GM12878 (cell line): ENCODE data around the gene CLDN34. TPM values are rescaled to one million over a fixed set of nuclear protein-coding genes. Genes with fewer than 3 reads are reported as not detected.

Experiments
- ATAC-seq: fragments of 200-7000 bp; cut with Tn5 transposase; 3 replicates; pipeline ENCODE4 v1.9.1; 2020; ENCODE audit warnings: mild to moderate bottlenecking, moderate library complexity
- BruUV-seq: library from RNA; stranded (reverse); fragments of 400-500 nt; replicated peaks from 2 replicates; lab custom pipeline; 2021; lab: Mats Ljungman, UMichigan
- CTCF ChIA-PET: fragments of 300-600 bp; sonication (Branson Sonifier 250); formaldehyde crosslinking; extraction: SDS; loops from one replicate; lab custom pipeline; 2021; ENCODE audit warnings: inconsistent platforms; lab: Yijun Ruan, JAX
- POLR2A ChIA-PET: fragments of 350-600 bp; formaldehyde crosslinking; extraction: SDS; loops from one replicate; lab custom pipeline; 2021; ENCODE audit warnings: inconsistent platforms; lab: Charles Lee
- RAD21 ChIA-PET: fragments of 300-600 bp; sonication (Branson Sonifier 250); formaldehyde crosslinking; loops from one replicate; lab custom pipeline; 2023; ENCODE audit warnings: antibody characterized with exemption; ENCODE audit not compliant: unreplicated experiment; lab: Charles Lee
- SMC1A ChIA-PET: fragments of 300-600 bp; sonication (Branson Sonifier 250); formaldehyde crosslinking; loops from one replicate; lab custom pipeline; 2023; ENCODE audit not compliant: unreplicated experiment, uncharacterized antibody; lab: Charles Lee
- DNase-seq: peaks from one replicate; pipeline ENCODE4 v3.0.0-alpha.2; 2011; ENCODE audit warnings: low read depth, low spot score
- FAIRE-seq: peaks from 3 replicates; lab custom pipeline; 2011; peaks lifted over from hg19 to GRCh38; lab: Jason Lieb, UNC
- H2AFZ ChIP-seq: 2 replicates; pipeline ENCODE4 v1.6.0; 2011; ENCODE audit warnings: low read depth, low read length, control low read depth; ENCODE audit not compliant: control insufficient read depth
- H3K27ac ChIP-seq: 2 replicates; pipeline ENCODE4 v1.5.1; 2011; ENCODE audit warnings: control low read depth; ENCODE audit not compliant: control insufficient read depth, insufficient read depth
- H3K27me3 ChIP-seq, 2 experiments: replicated peaks in 1 of 2; 2 replicates each; pipeline versions ENCODE4 v1.6.0 to v1.6.1; 2011; ENCODE audit warnings: low read length in 1 of 2; ENCODE audit not compliant: control insufficient read depth in 2 of 2, insufficient read depth in 2 of 2
- H3K36me3 ChIP-seq, 2 experiments: 2 replicates each; pipeline ENCODE4 v1.5.1; 2011; ENCODE audit warnings: low read length in 1 of 2; ENCODE audit not compliant: control insufficient read depth in 2 of 2, insufficient read depth in 2 of 2
- H3K4me1 ChIP-seq: 2 replicates; pipeline ENCODE4 v1.6.1; 2011; ENCODE audit warnings: mild to moderate bottlenecking, low read length, moderate library complexity, mixed read lengths; ENCODE audit not compliant: control insufficient read depth, insufficient read depth
- H3K4me2 ChIP-seq: 2 replicates; pipeline ENCODE4 v1.6.0; 2011; ENCODE audit warnings: control low read depth; ENCODE audit not compliant: control insufficient read depth, insufficient read depth
- H3K4me3 ChIP-seq: fragments of 200-600 bp; sonication (generic); 2 replicates; pipeline ENCODE4 v1.5.1; 2016
- H3K79me2 ChIP-seq: 2 replicates; pipeline ENCODE4 v1.6.0; 2011; ENCODE audit warnings: low read length; ENCODE audit not compliant: control insufficient read depth, insufficient read depth
- H3K9ac ChIP-seq: 2 replicates; pipeline ENCODE4 v1.8.0; 2011; ENCODE audit warnings: low read length, control low read depth, mixed read lengths; ENCODE audit not compliant: control insufficient read depth, insufficient read depth
- H3K9me3 ChIP-seq: replicated peaks from 3 replicates; pipeline ENCODE4 v1.5.1; 2011; ENCODE audit warnings: mild to moderate bottlenecking, low read length; ENCODE audit not compliant: control insufficient read depth, insufficient read depth
- H4K20me1 ChIP-seq: 2 replicates; pipeline ENCODE4 v1.6.0; 2011; ENCODE audit not compliant: control insufficient read depth, insufficient read depth
- ATF7 ChIP-seq: fragments of 450-650 bp; IDR thresholded peaks from 2 replicates; pipeline ENCODE4 v1.6.1; 2016; ENCODE audit warnings: low read depth, mild to moderate bottlenecking
- EP300 ChIP-seq, 2 experiments: fragments of 150-350 bp in 1 of 2; IDR thresholded peaks; 2 replicates each; pipeline ENCODE4 v1.6.1; 2011 to 2012; ENCODE audit warnings: low read depth in 2 of 2, low read length in 2 of 2, borderline replicate concordance in 1 of 2, improper control_type of control experiment in 1 of 2, inconsistent platforms in 1 of 2; ENCODE audit not compliant: control insufficient read depth in 1 of 2
- NFIC ChIP-seq: IDR thresholded peaks from 2 replicates; pipeline ENCODE4 v1.6.1; 2012; ENCODE audit warnings: low read depth, mild to moderate bottlenecking, inconsistent platforms, low read length, moderate library complexity
- POLR2AphosphoS5 ChIP-seq: IDR thresholded peaks from 2 replicates; pipeline ENCODE4 v1.6.1; 2011; ENCODE audit warnings: mild to moderate bottlenecking, low read length, inconsistent platforms
- RELB ChIP-seq: fragments of 450-650 bp; IDR thresholded peaks from 2 replicates; pipeline ENCODE4 v1.6.1; 2017; ENCODE audit warnings: low read depth, mild to moderate bottlenecking, moderate library complexity
- TBL1XR1 ChIP-seq: IDR thresholded peaks from 2 replicates; pipeline ENCODE4 v1.6.1; 2012; ENCODE audit warnings: low read depth, low read length, improper control_type of control experiment
- WGBS: methylation state at CpG from one replicate; pipeline ENCODE4 v1.1.6; 2016; ENCODE audit warnings: low lambda C conversion rate; ENCODE audit not compliant: insufficient replicate concordance, insufficient coverage; ENCODE audit errors: missing lambda C conversion rate; 5-methylcytosine and 5-hydroxymethylcytosine counted together
- in situ Hi-C: fragments of 300-500 bp; cut with MboI; formaldehyde crosslinking; loops from 9 replicates; pipeline ENCODE4 v1.14.3; 2018; ENCODE audit warnings: mixed read lengths
- intact Hi-C: fragments of 100-400 bp; cut with micrococcal nuclease; formaldehyde crosslinking; loops from one replicate; pipeline ENCODE4 v1.14.2; 2022; ENCODE audit not compliant: unreplicated experiment
- polyA plus RNA-seq, 11 experiments: library from polyadenylated mRNA; depleted of rRNA in 4 of 11; unstranded in 6 of 11; stranded (reverse) in 5 of 11; fragments of >200 nt; fragmentation: Nextera tagmentation in 4 of 11; fragmentation: Illumina TruSeq in 1 of 11; extraction: Ambion mirVana in 4 of 11; extraction: Trizol in 1 of 11; gene quantifications; 1 replicate in 1 of 11; 2 replicates in 10 of 11; pipeline versions ENCODE4 v1.2.1 to v1.2.3, GENCODE V29; 2011 to 2016; ENCODE audit warnings: inconsistent platforms in 2 of 11, missing spikeins in 2 of 11, low read depth in 1 of 11
- total RNA-seq, 4 experiments: library from RNA; depleted of rRNA in 3 of 4; stranded (reverse); fragments of >200 nt in 3 of 4; fragmentation: Illumina TruSeq in 1 of 4; extraction: Trizol in 1 of 4; gene quantifications; 2 replicates each; pipeline versions ENCODE4 v1.2.1 to v1.2.3, GENCODE V29; 2013 to 2021

CLDN34 gene
- total and polyA plus RNA-seq, 10 of the 15 experiments (the other 5 are each of a cell fraction or from before 2014, with no cell fraction given) = not detected

- POLR2A ChIA-PET = interaction anchor here (0.9 to 1.3 kb wide), 2 partner anchors 9 to 77 kb away, joined by 4 to 6 read pairs; no protein-coding TSS in a partner anchor
- CTCF ChIA-PET = interaction anchor here (1.4 kb wide), 1 partner anchor 113 kb away, joined by 8 read pairs; no protein-coding TSS in a partner anchor
- no TSS peak for BruUV-seq
- Histone ChIP-seq H3K4me1 (peaks cover 3% of the 10 kb centered on the region), H3K9ac (no peak overlapping the region), H4K20me1 (no peaks in the 10 kb centered on the region), H2AFZ (no peak overlapping the region), H3K79me2 (no peaks in the 10 kb centered on the region), H3K27ac (no peak overlapping the region), H3K36me3 (no peaks in the 10 kb centered on the region), H3K4me2 (no peak overlapping the region), H3K27me3 (no peaks in the 10 kb centered on the region), H3K4me3 (no peak overlapping the region), H3K9me3 (no peaks in the 10 kb centered on the region)
- 35% methylated on average over 4 of the region's 4 CpGs for WGBS
- RAD21 ChIA-PET = interaction anchor here (0.9 to 1.2 kb wide), 3 partner anchors 10 to 89 kb away, joined by 3 to 5 read pairs (median 3); no protein-coding TSS in a partner anchor
- SMC1A ChIA-PET = no interaction called here
- FAIRE-seq = no peak
- in situ Hi-C loops (no loop called here), intact Hi-C loops (no loop called here)
- no peak for DNase-seq
- no peak for ATAC-seq
- TF ChIP-seq ATF7 = peak; percentile 26; the same call in 1 of the 2 replicates
- TF ChIP-seq NFIC = no peak
- TF ChIP-seq POLR2AphosphoS5 = no peak
- no peak for TF ChIP-seq TBL1XR1
- TF ChIP-seq EP300 (IDR thresholded peaks at IDR 0.05; ENCODE audit: borderline replicate concordance in 1 of 2, control insufficient read depth in 1 of 2, low read depth in 2 of 2, low read length in 2 of 2) = no peak
- TF ChIP-seq RELB = no peak
Measured at GRCh38 chrX:10006770-10007169, 39.6 kb downstream of the CLDN34 start.
